NCI-H510A (cell line): ENCODE data around the gene P2RY1.
A peak's percentile ranks its signal among the peaks of the same experiment; 100 is the strongest.

Experiments
- DNase-seq: peaks from one replicate; lab custom pipeline; 2025; lab: John Stamatoyannopoulos, UW

The P2RY1 gene

GRCh38 chr3:152834776-152835600 lies at the start of gene P2RY1:
Gene P2RY1 (plus strand): TSS chr3:152835131. CDS start chr3:152835783, 652 bp downstream.
- peak; percentile 81 for DNase-seq

GRCh38 chr3:152786977-152787681 lies 47.8 kb upstream of the P2RY1 start:
- DNase-seq, result no peak

- DNase-seq, result no peak
Measured at GRCh38 chr3:152790651-152791387, 44.1 kb upstream of the P2RY1 start.

- DNase-seq, result no peak
Measured at GRCh38 chr3:152793969-152794368, 41.0 kb upstream of the P2RY1 start.

- DNase-seq, result no peak
Measured at GRCh38 chr3:152797751-152798432, 37.0 kb upstream of the P2RY1 start.

GRCh38 chr3:152811974-152812760 lies 22.8 kb upstream of the P2RY1 start:
- no peak for DNase-seq

- no peak for DNase-seq
Measured at GRCh38 chr3:152817400-152817799, 17.5 kb upstream of the P2RY1 start.

- no peak for DNase-seq
Measured at GRCh38 chr3:152818027-152818426, 16.9 kb upstream of the P2RY1 start.

- no peak for DNase-seq
Measured at GRCh38 chr3:152823173-152823572, 11.8 kb upstream of the P2RY1 start.

- DNase-seq, result no peak
Measured at GRCh38 chr3:152823781-152824180, 11.2 kb upstream of the P2RY1 start.

- DNase-seq, result no peak
Measured at GRCh38 chr3:152825566-152825965, 9.4 kb upstream of the P2RY1 start.

- DNase-seq, result no peak
Measured at GRCh38 chr3:152826476-152826875, 8.5 kb upstream of the P2RY1 start.

- no peak for DNase-seq
Measured at GRCh38 chr3:152827313-152827712, 7.6 kb upstream of the P2RY1 start.

GRCh38 chr3:152828075-152828840 lies 6.7 kb upstream of the P2RY1 start:
- no peak for DNase-seq

- DNase-seq, result no peak
Measured at GRCh38 chr3:152830245-152830644, 4.7 kb upstream of the P2RY1 start.

GRCh38 chr3:152832046-152832445 lies 2.9 kb upstream of the P2RY1 start:
- no peak for DNase-seq

- no peak for DNase-seq
Measured at GRCh38 chr3:152833089-152833488, 1.8 kb upstream of the P2RY1 start.

- DNase-seq, result no peak
Measured at GRCh38 chr3:152834191-152834775, 648 bp upstream of the P2RY1 start.

GRCh38 chr3:152835601-152836102 lies 721 bp downstream of the P2RY1 start:
- DNase-seq, result no peak

GRCh38 chr3:152836269-152836668 lies 1.3 kb downstream of the P2RY1 start:
- DNase-seq, result no peak
